Mucosa of rectum (tissue), 2 donors: ENCODE results near the gene ZDHHC11.

Experiments
- H3K27ac ChIP-seq, 2 donors: one replicate each; pipeline ENCODE4 v1.7.0; 2013; ENCODE audit warnings: inconsistent platforms in 2 of 2, low read depth in 2 of 2, low read length in 2 of 2
- H3K27me3 ChIP-seq, 2 donors: one replicate each; pipeline ENCODE4 v1.7.0; 2013; ENCODE audit warnings: low read length in 2 of 2; ENCODE audit not compliant: control insufficient read depth in 2 of 2, insufficient read depth in 2 of 2
- H3K36me3 ChIP-seq, 2 donors: one replicate each; pipeline ENCODE4 v1.7.0; 2013; ENCODE audit warnings: low read length in 2 of 2; ENCODE audit not compliant: control insufficient read depth in 2 of 2, insufficient read depth in 2 of 2
- H3K4me1 ChIP-seq, 2 donors: one replicate each; pipeline ENCODE4 v1.7.0; 2013; ENCODE audit warnings: low read length in 2 of 2, mild to moderate bottlenecking in 1 of 2; ENCODE audit not compliant: control insufficient read depth in 2 of 2, insufficient read depth in 2 of 2
- H3K4me3 ChIP-seq, 2 donors: one replicate each; pipeline ENCODE4 v1.7.0; 2013; ENCODE audit warnings: low read length in 2 of 2
- H3K9ac ChIP-seq, 2 donors: one replicate each; pipeline ENCODE4 v1.7.0; 2013; ENCODE audit warnings: low read length in 2 of 2, low read depth in 1 of 2, mild to moderate bottlenecking in 1 of 2
- H3K9me3 ChIP-seq, 2 donors: one replicate each; pipeline ENCODE4 v1.7.0; 2013; ENCODE audit warnings: low read length in 2 of 2; ENCODE audit not compliant: control insufficient read depth in 2 of 2
- donor health status: healthy.
- donor health status: Normal muscosa, but diverticular disease.

Gene ZDHHC11

GRCh38 chr5:867300-867870 is 16.6 kb upstream of the ZDHHC11 start:
- Histone ChIP-seq H3K9ac (no peak overlapping the region), H3K9me3 (no peaks in the 10 kb centered on the region), H3K27me3 (no peaks in the 10 kb centered on the region), H3K4me1 (peaks cover 2 to 3% of the 10 kb centered on the region in 2 donors), H3K27ac (no peak overlapping the region), H3K36me3 (peaks cover 71 to 92% of the 10 kb centered on the region in 2 donors), H3K4me3 (no peak overlapping the region)

- Histone ChIP-seq H3K4me3 (no peak overlapping the region), H3K9me3 (no peaks in the 10 kb centered on the region), H3K36me3 (peaks cover 59 to 79% of the 10 kb centered on the region in 2 donors), H3K27me3 (no peaks in the 10 kb centered on the region), H3K9ac (no peak overlapping the region), H3K4me1 (peaks cover 2 to 3% of the 10 kb centered on the region in 2 donors), H3K27ac (no peak overlapping the region)
These were observed 15.0 kb upstream of the ZDHHC11 start for GRCh38 chr5:865771-866170.

GRCh38 chr5:865168-865521 is 14.4 kb upstream of the ZDHHC11 start:
- H3K9ac ChIP-seq, result no peak overlapping the region
- peaks cover 54 to 73% of the 10 kb centered on the region in 2 donors for H3K36me3 ChIP-seq
- no peak overlapping the region for H3K4me3 ChIP-seq
- H3K27ac ChIP-seq, result no peak overlapping the region
- H3K9me3 ChIP-seq, result no peaks in the 10 kb centered on the region
- H3K4me1 ChIP-seq, result peaks cover 2 to 3% of the 10 kb centered on the region in 2 donors
- H3K27me3 ChIP-seq, result no peaks in the 10 kb centered on the region

- H3K9ac ChIP-seq, result no peak overlapping the region
- no peaks in the 10 kb centered on the region for H3K27me3 ChIP-seq
- peaks cover 49 to 68% of the 10 kb centered on the region in 2 donors for H3K36me3 ChIP-seq
- H3K4me1 ChIP-seq, result peaks cover 2 to 3% of the 10 kb centered on the region in 2 donors
- H3K27ac ChIP-seq, result no peak overlapping the region
- no peaks in the 10 kb centered on the region for H3K9me3 ChIP-seq
- H3K4me3 ChIP-seq, result no peak overlapping the region
These were observed 13.8 kb upstream of the ZDHHC11 start for GRCh38 chr5:864492-865167.

GRCh38 chr5:863244-863805 is 12.5 kb upstream of the ZDHHC11 start:
- H3K36me3 ChIP-seq, result peaks cover 36 to 55% of the 10 kb centered on the region in 2 donors
- no peak overlapping the region for H3K4me3 ChIP-seq
- H3K9ac ChIP-seq, result no peak overlapping the region
- H3K27ac ChIP-seq, result no peak overlapping the region
- H3K9me3 ChIP-seq, result no peaks in the 10 kb centered on the region
- H3K4me1 ChIP-seq, result peaks cover 2 to 3% of the 10 kb centered on the region in 2 donors
- H3K27me3 ChIP-seq, result no peaks in the 10 kb centered on the region

- Histone ChIP-seq H3K4me3 (no peak overlapping the region), H3K36me3 (peaks cover 30 to 48% of the 10 kb centered on the region in 2 donors), H3K27me3 (no peaks in the 10 kb centered on the region), H3K9me3 (no peaks in the 10 kb centered on the region), H3K27ac (no peak overlapping the region), H3K9ac (no peak overlapping the region), H3K4me1 (peaks cover 2 to 3% of the 10 kb centered on the region in 2 donors)
These were observed 11.8 kb upstream of the ZDHHC11 start for GRCh38 chr5:862367-863243.

GRCh38 chr5:861442-862366 is 10.9 kb upstream of the ZDHHC11 start:
- no peaks in the 10 kb centered on the region for H3K27me3 ChIP-seq
- H3K9ac ChIP-seq, result no peak overlapping the region
- no peak overlapping the region for H3K27ac ChIP-seq
- H3K4me3 ChIP-seq, result no peak overlapping the region
- H3K4me1 ChIP-seq, result peaks cover 0 to 2% of the 10 kb centered on the region in 2 donors
- H3K36me3 ChIP-seq, result peaks cover 30 to 41% of the 10 kb centered on the region in 2 donors
- no peaks in the 10 kb centered on the region for H3K9me3 ChIP-seq

- Histone ChIP-seq H3K4me1 (peaks cover 0 to 2% of the 10 kb centered on the region in 2 donors), H3K36me3 (peaks cover 27 to 32% of the 10 kb centered on the region in 2 donors), H3K9ac (no peak overlapping the region), H3K27ac (no peak overlapping the region), H3K9me3 (no peaks in the 10 kb centered on the region), H3K27me3 (no peaks in the 10 kb centered on the region), H3K4me3 (no peak overlapping the region)
These were observed 9.8 kb upstream of the ZDHHC11 start for GRCh38 chr5:860506-861150.

GRCh38 chr5:859798-860296 is 9.1 kb upstream of the ZDHHC11 start:
- Histone ChIP-seq H3K36me3 (peaks cover 20 to 25% of the 10 kb centered on the region in 2 donors), H3K4me3 (no peak overlapping the region), H3K4me1 (peaks cover 0 to 2% of the 10 kb centered on the region in 2 donors), H3K9ac (no peak overlapping the region), H3K27me3 (no peaks in the 10 kb centered on the region), H3K27ac (no peak overlapping the region), H3K9me3 (no peaks in the 10 kb centered on the region)
